GM23338 (cell line): Measurements from ENCODE around the gene ERBB4. TPM values are rescaled to one million over a fixed set of nuclear protein-coding genes. Genes with fewer than 3 reads are reported as not detected.

Source experiments
- ATAC-seq: fragments of 200-7000 bp; cut with Tn5 transposase; 3 replicates; pipeline ENCODE4 v1.9.1; 2020
- DNase-seq: peaks from one replicate; pipeline ENCODE4 v3.0.0-alpha.2; 2015; ENCODE audit warnings: low spot score
- H2AFZ ChIP-seq: fragments of 200-600 bp; sonication (generic); 2 replicates; pipeline ENCODE4 v1.8.0; 2016; ENCODE audit warnings: antibody characterized with exemption, mild to moderate bottlenecking, moderate library complexity
- H3F3A ChIP-seq: fragments of 200-600 bp; sonication (generic); replicated peaks from 2 replicates; pipeline ENCODE4 v1.8.0; 2017; ENCODE audit warnings: antibody characterized with exemption, mixed run types, low read depth
- H3K27ac ChIP-seq: fragments of 200-600 bp; sonication (generic); 2 replicates; pipeline ENCODE4 v1.6.1; 2016; ENCODE audit warnings: low read depth
- H3K27me3 ChIP-seq: fragments of 200-600 bp; sonication (generic); 2 replicates; pipeline ENCODE4 v1.8.0; 2016; ENCODE audit warnings: mild to moderate bottlenecking, mixed run types, moderate library complexity; ENCODE audit not compliant: insufficient read depth
- H3K36me3 ChIP-seq: fragments of 200-600 bp; sonication (generic); 2 replicates; pipeline ENCODE4 v1.8.0; 2016; ENCODE audit warnings: mild to moderate bottlenecking; ENCODE audit not compliant: insufficient read depth
- H3K4me1 ChIP-seq: fragments of 200-600 bp; sonication (generic); 2 replicates; pipeline ENCODE4 v1.8.0; 2016; ENCODE audit warnings: mild to moderate bottlenecking, moderate library complexity; ENCODE audit not compliant: insufficient read depth
- H3K4me2 ChIP-seq: fragments of 200-600 bp; sonication (generic); 2 replicates; pipeline ENCODE4 v1.7.1; 2017; ENCODE audit warnings: mixed run types
- H3K4me3 ChIP-seq: fragments of 200-600 bp; sonication (generic); 2 replicates; pipeline ENCODE4 v1.6.1; 2016; ENCODE audit warnings: mixed run types
- H3K79me2 ChIP-seq: fragments of 200-600 bp; sonication (generic); replicated peaks from 2 replicates; pipeline ENCODE4 v1.8.0; 2017; ENCODE audit warnings: mild to moderate bottlenecking; ENCODE audit not compliant: insufficient read depth
- H3K9me2 ChIP-seq: fragments of 200-600 bp; sonication (generic); 2 replicates; pipeline ENCODE4 v1.8.0; 2017; ENCODE audit not compliant: insufficient read depth
- H4K20me1 ChIP-seq: fragments of 200-600 bp; sonication (generic); replicated peaks from 2 replicates; pipeline ENCODE4 v1.8.0; 2017; ENCODE audit warnings: mild to moderate bottlenecking; ENCODE audit not compliant: insufficient read depth
- H3K27ac Mint-ChIP-seq: 2 replicates; pipeline ENCODE4 v1.8.0; 2020; ENCODE audit warnings: inconsistent platforms, mild to moderate bottlenecking, moderate library complexity, mixed read lengths
- H3K27me3 Mint-ChIP-seq: 3 replicates; pipeline ENCODE4 v1.8.0; 2022; ENCODE audit warnings: low read depth, mild to moderate bottlenecking, moderate library complexity, mixed read lengths, inconsistent platforms; ENCODE audit not compliant: insufficient read depth, poor library complexity
- H3K36me3 Mint-ChIP-seq: 3 replicates; pipeline ENCODE4 v1.8.0; 2021; ENCODE audit warnings: low read depth, mild to moderate bottlenecking, inconsistent platforms, moderate library complexity, mixed read lengths
- H3K4me1 Mint-ChIP-seq: 3 replicates; pipeline ENCODE4 v1.8.0; 2020; ENCODE audit warnings: mild to moderate bottlenecking, inconsistent platforms, mixed read lengths
- H3K4me3 Mint-ChIP-seq: 3 replicates; pipeline ENCODE4 v1.8.0; 2021; ENCODE audit warnings: moderate library complexity, mild to moderate bottlenecking, inconsistent platforms, mixed read lengths
- H3K9me3 Mint-ChIP-seq: 3 replicates; pipeline ENCODE4 v1.8.0; 2020; ENCODE audit warnings: moderate library complexity, mild to moderate bottlenecking, inconsistent platforms, mixed read lengths
- CREB1 ChIP-seq: fragments of 250-450 bp; sonication (Bioruptor Pico); IDR thresholded peaks from 2 replicates; pipeline ENCODE4 v1.5.0; 2020; ENCODE audit warnings: low read depth, mild to moderate bottlenecking, moderate library complexity
- CTCF ChIP-seq, 2 experiments: fragments of 200-600 bp in 1 of 2; sonication (generic) in 1 of 2; conservative IDR thresholded peaks; 2 replicates each; pipeline versions ENCODE4 v1.5.1 to v1.6.1; 2016 to 2017; ENCODE audit warnings: antibody characterized with exemption in 2 of 2, low read depth in 2 of 2, mild to moderate bottlenecking in 2 of 2, moderate library complexity in 1 of 2
- ETS1 ChIP-seq: IDR thresholded peaks from 2 replicates; pipeline ENCODE4 v1.6.1; 2016; ENCODE audit warnings: antibody characterized with exemption
- EZH2 ChIP-seq: fragments of 200-600 bp; sonication (generic); IDR thresholded peaks from one replicate; pipeline ENCODE4 v1.8.0; 2017; ENCODE audit warnings: antibody characterized with exemption, mild to moderate bottlenecking, low read depth; ENCODE audit not compliant: unreplicated experiment
- EZH2phosphoT487 ChIP-seq: fragments of 200-600 bp; sonication (generic); IDR thresholded peaks from one replicate; pipeline ENCODE4 v1.8.1; 2018; ENCODE audit warnings: antibody characterized with exemption; ENCODE audit not compliant: unreplicated experiment
- JUNB ChIP-seq: IDR thresholded peaks from one replicate; pipeline ENCODE4 v1.6.1; 2016; ENCODE audit warnings: antibody characterized with exemption; ENCODE audit not compliant: unreplicated experiment
- NANOG ChIP-seq: IDR thresholded peaks from 2 replicates; pipeline ENCODE4 v1.6.1; 2016; ENCODE audit warnings: antibody characterized with exemption, borderline replicate concordance
- POLR2AphosphoS5 ChIP-seq: IDR thresholded peaks from 2 replicates; pipeline ENCODE4 v1.6.1; 2016; ENCODE audit warnings: antibody characterized with exemption, low read depth
- REST ChIP-seq: IDR thresholded peaks from one replicate; pipeline ENCODE4 v1.6.1; 2018; ENCODE audit warnings: antibody characterized with exemption; ENCODE audit not compliant: unreplicated experiment
- STAT1 ChIP-seq: IDR thresholded peaks from one replicate; pipeline ENCODE4 v1.6.1; 2016; ENCODE audit warnings: antibody characterized with exemption; ENCODE audit not compliant: unreplicated experiment
- ZNF114 ChIP-seq: fragments of 250-450 bp; sonication (Bioruptor Pico); IDR thresholded peaks from 2 replicates; pipeline ENCODE4 v1.5.0; 2020; ENCODE audit warnings: mild to moderate bottlenecking, moderate library complexity
- ZNF331 ChIP-seq: fragments of 250-450 bp; sonication (Bioruptor Pico); IDR thresholded peaks from 2 replicates; pipeline ENCODE4 v1.5.0; 2020; ENCODE audit warnings: low read depth, mild to moderate bottlenecking, moderate library complexity
- ZNF462 ChIP-seq: fragments of 250-450 bp; sonication (Bioruptor Pico); IDR thresholded peaks from 2 replicates; pipeline ENCODE4 v1.5.0; 2020; ENCODE audit warnings: mild to moderate bottlenecking, moderate library complexity
- polyA plus RNA-seq: library from polyadenylated mRNA; unstranded; fragments of >200 nt; fragmentation: Nextera tagmentation; extraction: Ambion mirVana; gene quantifications from 2 replicates; pipeline ENCODE4 v1.2.1, GENCODE V29; 2016
- total RNA-seq: library from RNA; depleted of rRNA; stranded (reverse); fragments of >200 nt; shearing (Covaris generic); gene quantifications from 2 replicates; pipeline ENCODE4 v1.2.3, GENCODE V29; 2014

Gene ERBB4
- total and polyA plus RNA-seq, 2 experiments from 2014 or later, result 0.73 to 1.1 TPM

- Histone ChIP-seq H3K4me3 (no peak overlapping the region), H4K20me1 (no peaks in the 10 kb centered on the region), H3K36me3 (no peaks in the 10 kb centered on the region), H3K4me1 (no peaks in the 10 kb centered on the region), H3K4me2 (no peak overlapping the region), H3K27ac (no peak overlapping the region), H3K9me2 (no peaks in the 10 kb centered on the region), H3F3A (no peaks in the 10 kb centered on the region), H3K79me2 (no peaks in the 10 kb centered on the region), H2AFZ (no peak overlapping the region), H3K27me3 (no peaks in the 10 kb centered on the region)
- no peak overlapping the region for H3K4me3 Mint-ChIP-seq
- no peaks in the 10 kb centered on the region; the same call in 2 of the 3 replicates for H3K9me3 Mint-ChIP-seq
- ATAC-seq (no peak), DNase-seq (no peak)
- no peaks in the 10 kb centered on the region for H3K4me1 Mint-ChIP-seq
- H3K27ac Mint-ChIP-seq, result no peak overlapping the region
- no peaks in the 10 kb centered on the region for H3K36me3 Mint-ChIP-seq
- H3K27me3 Mint-ChIP-seq, result no peaks in the 10 kb centered on the region
- no peak for TF ChIP-seq ZNF462 (CRISPR knock-in tag)
- no peak for TF ChIP-seq EZH2phosphoT487
- TF ChIP-seq NANOG, result no peak
- TF ChIP-seq CTCF (conservative IDR thresholded peaks at IDR 0.05; ENCODE audit: low read depth in 2 of 2), result no peak
- no peak for TF ChIP-seq ZNF331 (CRISPR knock-in tag)
- TF ChIP-seq JUNB, result no peak
- no peak for TF ChIP-seq REST
- no peak for TF ChIP-seq ZNF114 (CRISPR knock-in tag)
- TF ChIP-seq CREB1, result no peak
- TF ChIP-seq POLR2AphosphoS5, result no peak
- TF ChIP-seq EZH2, result no peak
- TF ChIP-seq ETS1, result no peak
- TF ChIP-seq STAT1, result no peak
These were observed 714.6 kb downstream of the ERBB4 start for GRCh38 chr2:211823886-211824479.
